Activated CD4-positive, alpha-beta memory T cell treated with anti-CD3 and anti-CD28 coated beads, Interleukin-2, amount 10 ng/mL, durations not matched to agents 7 days and 5 days (primary cell): ENCODE measurements around the gene AP1M1. TPM values are rescaled to one million over a fixed set of nuclear protein-coding genes. Genes with fewer than 3 reads are reported as not detected.
"Not testable (repeated sequence)": the region's sequence is repeated elsewhere in the genome, so short reads cannot be mapped to it uniquely, and the experiment has no call there.

ENCODE experiments used
- CTCF ChIA-PET: fragments of 350-600 bp; sonication (Branson Sonifier 250); formaldehyde crosslinking; loops from one replicate; lab custom pipeline; 2021; ENCODE audit warnings: antibody characterized with exemption, inconsistent platforms; lab: Charles Lee
- POLR2A ChIA-PET: fragments of 350-600 bp; sonication (Branson Sonifier 250); formaldehyde crosslinking; loops from one replicate; lab custom pipeline; 2021; ENCODE audit warnings: antibody characterized with exemption; lab: Charles Lee
- DNase-seq: peaks from one replicate; pipeline ENCODE4 v3.0.0-alpha.2; 2020
- H3K27ac Mint-ChIP-seq: one replicate; pipeline ENCODE4 v1.8.0; 2021; ENCODE audit warnings: mild to moderate bottlenecking, mixed read lengths
- H3K27me3 Mint-ChIP-seq: one replicate; pipeline ENCODE4 v1.8.0; 2021; ENCODE audit warnings: mixed read lengths
- H3K36me3 Mint-ChIP-seq: one replicate; pipeline ENCODE4 v1.8.0; 2021; ENCODE audit warnings: low read depth, mixed read lengths
- H3K4me1 Mint-ChIP-seq: one replicate; pipeline ENCODE4 v1.8.0; 2021; ENCODE audit warnings: mixed read lengths
- H3K4me3 Mint-ChIP-seq: one replicate; pipeline ENCODE4 v1.8.0; 2021; ENCODE audit warnings: mild to moderate bottlenecking, mixed read lengths
- H3K9me3 Mint-ChIP-seq: one replicate; pipeline ENCODE4 v1.8.0; 2021; ENCODE audit warnings: mixed read lengths
- total RNA-seq, 2 experiments: library from RNA; stranded (reverse); gene quantifications; one replicate each; pipeline ENCODE4 v1.2.3, GENCODE V29; 2021

The AP1M1 gene
- total RNA-seq, 2 experiments from 2014 or later, result 131 to 151 TPM

DNA sequence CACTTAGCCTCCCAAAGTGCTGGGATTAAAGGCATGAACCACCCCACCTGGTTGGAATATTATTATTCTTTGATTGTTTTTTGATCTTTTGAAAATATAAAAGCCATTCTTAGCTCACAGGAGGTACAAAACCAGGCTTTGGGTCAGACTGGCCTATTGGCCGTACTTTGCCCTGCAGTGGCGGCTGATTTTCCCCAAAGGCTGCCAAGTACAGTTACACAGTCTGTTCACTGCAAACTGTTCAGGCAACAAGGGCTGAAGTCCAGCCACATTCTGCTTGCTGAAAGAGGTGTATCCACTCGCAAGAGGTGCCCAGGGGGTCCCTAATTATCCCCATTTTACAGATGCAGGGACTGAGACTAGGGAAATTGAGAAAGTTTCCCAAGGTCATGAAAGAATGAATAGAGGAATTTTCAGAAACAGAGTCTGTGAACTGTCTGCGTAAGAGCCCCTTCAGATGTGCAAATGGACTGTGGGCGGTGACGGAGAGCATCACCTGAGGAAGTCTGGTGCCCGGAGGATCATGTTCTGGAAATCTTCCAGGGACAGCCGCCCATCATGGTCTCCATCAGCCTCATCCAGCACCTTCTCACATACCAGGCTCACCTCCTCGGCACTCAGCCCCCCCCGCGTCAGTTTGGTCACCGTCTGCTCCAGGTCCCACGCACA is 33.4 kb upstream of the AP1M1 start:
- H3K36me3 Mint-ChIP-seq, result no peaks in the 10 kb centered on the region
- H3K27me3 Mint-ChIP-seq, result no peaks in the 10 kb centered on the region
- ChIA-PET POLR2A (interaction anchor here (0.9 kb wide), 1 partner anchor 15 kb away, joined by 3 read pairs; no protein-coding TSS in a partner anchor), CTCF (interaction anchor here (1.0 to 1.2 kb wide), 2 partner anchors 21 to 102 kb away, joined by 3 read pairs; partner anchors contain the start of gene FAM32A)
- H3K4me1 Mint-ChIP-seq, result peaks cover 34% of the 10 kb centered on the region
- no peak for DNase-seq
- no peak overlapping the region for H3K27ac Mint-ChIP-seq
- H3K9me3 Mint-ChIP-seq, result peaks cover 2% of the 10 kb centered on the region
- no peak overlapping the region for H3K4me3 Mint-ChIP-seq

DNA sequence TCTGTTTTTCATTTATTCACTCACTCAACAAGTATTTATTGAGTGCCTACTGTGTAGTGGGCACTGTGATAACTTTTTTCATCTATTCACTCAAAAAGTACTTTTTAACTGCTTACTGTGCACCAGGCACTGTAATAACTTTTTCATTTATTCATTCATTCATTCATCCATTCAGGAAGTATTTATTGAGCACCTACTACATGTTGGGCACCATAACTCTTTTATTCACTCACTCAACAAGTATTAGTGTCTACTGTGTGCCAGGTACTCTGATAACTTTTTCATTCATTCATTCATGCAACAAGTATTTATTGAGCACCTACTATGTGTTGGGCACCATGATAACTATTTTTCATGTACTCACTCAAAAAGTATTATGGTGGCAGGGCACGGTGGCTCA is 31.3 kb upstream of the AP1M1 start:
- DNase-seq, result no peak
- no peaks in the 10 kb centered on the region for H3K27me3 Mint-ChIP-seq
- CTCF ChIA-PET, result no interaction called here

DNA sequence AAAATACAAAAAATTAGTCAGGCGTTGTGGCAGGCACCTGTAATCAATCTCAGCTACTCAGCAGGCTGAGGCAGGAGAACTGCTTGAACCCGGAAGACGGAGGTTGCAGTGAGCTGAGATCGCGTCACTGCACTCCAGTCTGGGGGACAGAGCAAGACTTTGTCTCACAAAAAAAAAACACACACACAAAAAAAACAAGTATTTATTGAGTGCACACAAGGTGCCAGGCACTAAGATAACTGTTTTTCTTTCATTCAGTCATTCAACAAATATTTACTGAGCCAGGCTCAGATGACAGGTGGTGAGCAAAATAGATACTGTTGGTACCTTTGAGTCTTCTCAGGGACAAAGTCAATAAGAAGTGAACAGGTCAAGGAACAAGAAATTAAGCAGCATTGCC is 30.7 kb upstream of the AP1M1 start:
- H3K9me3 Mint-ChIP-seq, result peaks cover 2% of the 10 kb centered on the region
- H3K4me1 Mint-ChIP-seq, result peaks cover 15% of the 10 kb centered on the region
- ChIA-PET POLR2A (interaction anchor here (2.2 kb wide), 1 partner anchor 11 kb away, joined by 9 read pairs; no protein-coding TSS in a partner anchor), CTCF (interaction anchor here (1.0 kb wide), 1 partner anchor 18 kb away, joined by 3 read pairs; the partner anchor contains the start of gene FAM32A)
- no peaks in the 10 kb centered on the region for H3K27me3 Mint-ChIP-seq
- H3K27ac Mint-ChIP-seq, result no peak overlapping the region
- H3K4me3 Mint-ChIP-seq, result no peak overlapping the region
- H3K36me3 Mint-ChIP-seq, result no peaks in the 10 kb centered on the region
- no peak for DNase-seq

More for the DNA sequence above, 31.3 kb upstream of the AP1M1 start:
- H3K4me1 Mint-ChIP-seq, result peaks cover 20% of the 10 kb centered on the region
- H3K27ac Mint-ChIP-seq, result no peak overlapping the region
- POLR2A ChIA-PET, result no interaction called here
- no peak overlapping the region for H3K4me3 Mint-ChIP-seq
- H3K36me3 Mint-ChIP-seq, result no peaks in the 10 kb centered on the region
- peaks cover 2% of the 10 kb centered on the region for H3K9me3 Mint-ChIP-seq

DNA sequence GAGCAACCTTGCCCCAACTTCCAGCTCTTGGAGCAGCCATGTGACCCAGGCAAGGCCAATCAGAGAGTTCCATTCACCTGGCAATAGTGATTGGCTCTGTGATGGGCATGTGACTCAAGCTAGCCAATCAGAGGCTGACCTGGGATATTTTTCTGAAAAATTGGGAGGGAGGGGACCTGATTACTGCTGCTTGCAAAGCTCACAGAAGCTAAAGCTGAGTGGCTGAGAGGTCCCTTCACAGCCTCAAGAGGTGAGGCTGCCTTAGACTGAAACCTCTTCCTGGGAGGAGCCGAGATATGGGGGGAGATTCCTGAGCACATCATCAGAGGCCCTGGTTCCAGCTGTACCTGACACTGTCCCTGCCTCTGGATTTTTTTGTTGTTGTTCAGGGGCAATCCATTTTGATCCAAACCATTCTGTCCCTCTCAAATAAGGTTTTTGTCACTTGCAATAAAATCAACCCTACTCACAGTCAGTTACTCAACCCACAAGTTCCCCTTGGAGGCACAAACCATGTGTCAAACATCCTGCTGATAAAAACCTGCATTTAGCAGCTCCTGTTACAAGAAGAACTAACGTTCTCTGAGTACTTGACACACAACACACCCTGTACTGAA is 29.1 kb upstream of the AP1M1 start:
- Mint-ChIP-seq H3K9me3 (peaks cover 2% of the 10 kb centered on the region), H3K4me1 (peaks cover 20% of the 10 kb centered on the region), H3K36me3 (no peaks in the 10 kb centered on the region), H3K27me3 (no peaks in the 10 kb centered on the region), H3K4me3 (no peak overlapping the region), H3K27ac (peak overlapping the region; percentile 58)
- no peak for DNase-seq
- POLR2A ChIA-PET, result interaction anchor here (0.7 to 2.6 kb wide), 4 partner anchors 12 to 124 kb away, joined by 3 to 9 read pairs (median 6); partner anchors contain the start of gene HSH2D
- CTCF ChIA-PET, result interaction anchor here (0.6 to 2.2 kb wide), 3 partner anchors 24 to 127 kb away, joined by 3 to 11 read pairs (median 8); partner anchors contain the start of gene HSH2D

DNA sequence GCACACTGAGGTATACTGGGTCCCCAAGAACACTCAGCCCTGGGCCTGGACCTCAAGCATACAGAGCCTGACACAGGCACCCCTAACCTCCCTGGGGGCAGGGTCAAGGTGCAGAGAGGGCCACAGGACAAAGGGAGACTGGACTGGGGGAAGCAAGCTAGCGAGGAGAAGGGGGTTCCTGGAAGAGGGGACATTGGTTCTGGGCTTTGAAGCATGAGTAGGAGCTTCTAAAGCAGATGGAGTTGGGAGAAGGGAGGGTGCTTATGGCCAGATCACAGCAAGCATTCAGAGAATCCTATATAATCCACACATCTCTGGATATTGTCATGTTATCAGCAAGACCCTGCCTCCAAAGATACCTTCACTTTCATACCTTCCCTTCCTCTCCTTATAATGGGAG is 27.6 kb upstream of the AP1M1 start:
- Mint-ChIP-seq H3K9me3 (peaks cover 2% of the 10 kb centered on the region), H3K27ac (no peak overlapping the region), H3K4me3 (no peak overlapping the region), H3K36me3 (no peaks in the 10 kb centered on the region), H3K27me3 (no peaks in the 10 kb centered on the region), H3K4me1 (peaks cover 20% of the 10 kb centered on the region)
- DNase-seq, result no peak
- ChIA-PET CTCF (interaction anchor here (0.6 to 2.2 kb wide), 3 partner anchors 12 to 1597 kb away, joined by 3 to 11 read pairs (median 3); partner anchors contain the start of gene HSH2D), POLR2A (interaction anchor here (0.6 to 2.6 kb wide), 3 partner anchors 12 to 26 kb away, joined by 3 to 8 read pairs (median 3); partner anchors contain the start of genes FAM32A and HSH2D)

DNA sequence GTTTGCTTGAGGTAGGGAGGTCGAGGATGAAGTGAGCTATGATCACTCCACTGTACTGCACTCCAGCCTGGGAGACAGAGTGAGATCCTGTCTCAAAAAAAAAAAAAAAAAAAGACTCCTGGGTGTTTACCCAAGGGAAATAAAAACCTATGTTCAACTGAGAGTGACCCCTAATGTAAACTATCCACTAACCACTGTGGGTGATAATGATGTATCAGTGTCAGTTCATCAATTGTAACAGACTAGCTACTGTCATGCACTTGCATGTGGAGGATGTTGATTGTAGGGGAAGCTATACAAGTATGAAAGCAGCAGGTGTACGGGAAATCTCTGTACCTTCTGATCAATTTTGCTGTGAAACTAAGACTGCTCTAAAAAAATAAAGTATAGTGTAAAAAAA is 21.8 kb upstream of the AP1M1 start:
- Mint-ChIP-seq H3K36me3 (no peaks in the 10 kb centered on the region), H3K9me3 (no peaks in the 10 kb centered on the region), H3K4me1 (peaks cover 5% of the 10 kb centered on the region), H3K4me3 (no peak overlapping the region), H3K27me3 (peaks cover 5% of the 10 kb centered on the region), H3K27ac (no peak overlapping the region)
- DNase-seq, result no peak
- POLR2A ChIA-PET, result no interaction called here
- CTCF ChIA-PET, result interaction anchor here (1.7 kb wide), 1 partner anchor 9 kb away, joined by 5 read pairs; the partner anchor contains the start of gene FAM32A

DNA sequence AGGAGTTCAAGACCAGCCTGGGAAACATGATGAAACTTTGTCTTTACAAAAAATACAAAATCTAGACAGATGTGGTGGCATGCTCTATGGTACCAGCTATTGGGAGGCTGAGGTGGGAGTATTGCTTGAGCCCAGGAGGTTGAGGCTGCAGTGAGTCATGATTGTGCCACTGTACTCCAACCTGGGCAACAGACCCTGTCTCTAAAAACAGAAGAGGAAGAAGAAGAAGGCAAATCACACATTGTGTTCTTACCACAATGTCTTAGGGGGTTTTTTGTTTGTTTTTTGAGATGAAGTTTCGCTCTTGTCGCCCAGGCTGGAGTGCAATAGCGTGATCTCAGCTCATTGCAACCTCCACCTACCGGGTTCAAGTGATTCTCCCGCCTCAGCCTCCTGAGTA is 18.8 kb upstream of the AP1M1 start:
- H3K36me3 Mint-ChIP-seq, H3K27ac Mint-ChIP-seq, H3K27me3 Mint-ChIP-seq, H3K9me3 Mint-ChIP-seq, DNase-seq, H3K4me3 Mint-ChIP-seq, H3K4me1 Mint-ChIP-seq: not testable (repeated sequence)
- ChIA-PET CTCF (interaction anchor here (1.5 to 1.8 kb wide), 2 partner anchors 35 to 138 kb away, joined by 4 read pairs; partner anchors contain the start of gene HSH2D), POLR2A (interaction anchor here (1.0 kb wide), 1 partner anchor 15 kb away, joined by 3 read pairs; no protein-coding TSS in a partner anchor)

DNA sequence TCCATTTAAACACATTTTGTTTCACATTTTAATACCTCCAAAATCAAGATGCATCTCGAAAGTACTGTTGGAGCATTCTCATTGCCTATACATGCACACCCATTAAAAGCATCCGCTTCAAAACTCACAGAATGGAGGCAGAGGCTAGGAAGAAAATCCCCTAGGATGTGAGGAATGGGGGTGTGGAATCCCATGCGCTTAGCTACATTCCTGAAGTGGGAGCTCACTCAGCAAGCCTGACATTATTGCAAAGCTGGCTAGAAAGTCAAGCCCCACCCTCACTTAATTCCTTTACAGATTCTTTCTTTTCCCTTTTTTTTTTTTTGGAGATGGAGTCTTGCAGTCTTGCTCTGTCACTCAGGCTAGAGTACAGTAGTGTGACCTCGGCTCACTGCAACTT is 17.1 kb upstream of the AP1M1 start:
- POLR2A ChIA-PET, result no interaction called here
- Mint-ChIP-seq H3K27ac (no peak overlapping the region), H3K9me3 (no peaks in the 10 kb centered on the region), H3K4me3 (no peak overlapping the region), H3K27me3 (peaks cover 5% of the 10 kb centered on the region), H3K4me1 (peaks cover 16% of the 10 kb centered on the region), H3K36me3 (peaks cover 5% of the 10 kb centered on the region)
- DNase-seq, result no peak
- CTCF ChIA-PET, result interaction anchor here (0.7 to 1.5 kb wide), 2 partner anchors 69 to 138 kb away, joined by 3 to 8 read pairs; no protein-coding TSS in a partner anchor

DNA sequence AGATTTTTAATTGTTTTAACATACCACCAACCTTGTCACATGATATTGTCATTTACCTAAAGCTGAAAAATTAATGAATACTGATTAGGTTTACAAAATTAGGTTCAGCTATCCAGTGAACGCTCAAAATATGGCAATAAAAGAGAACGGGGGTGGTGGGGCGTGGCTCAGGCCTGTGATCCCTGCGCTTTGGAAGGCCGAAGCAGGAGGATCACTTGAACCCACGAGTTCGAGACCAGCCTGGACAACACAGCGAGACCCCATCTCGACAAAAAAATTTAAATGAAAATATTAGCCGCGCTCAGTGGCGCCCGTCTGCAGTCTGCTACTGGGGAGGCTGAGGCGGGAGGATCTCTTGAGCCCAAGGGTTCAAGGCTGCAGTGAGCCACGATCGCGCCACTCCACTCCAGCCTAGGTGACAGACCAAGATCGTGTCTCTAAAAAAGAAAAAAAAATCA is 13.0 kb upstream of the AP1M1 start:
- DNase-seq, result no peak
- peak overlapping the region; percentile 89 for H3K27ac Mint-ChIP-seq
- H3K36me3 Mint-ChIP-seq, result peaks cover 25% of the 10 kb centered on the region
- H3K27me3 Mint-ChIP-seq, result peaks cover 3% of the 10 kb centered on the region
- H3K9me3 Mint-ChIP-seq, result no peaks in the 10 kb centered on the region
- peaks cover 37% of the 10 kb centered on the region for H3K4me1 Mint-ChIP-seq
- H3K4me3 Mint-ChIP-seq, result peak overlapping the region; percentile 97
- ChIA-PET POLR2A (interaction anchor here (0.8 to 3.0 kb wide), 24 partner anchors 9 to 807 kb away, joined by 3 to 29 read pairs (median 6); partner anchors contain the start of genes AP1M1, HSH2D, KLF2 and RAB8A), CTCF (interaction anchor here (0.6 to 3.5 kb wide), 26 partner anchors 8 to 1093 kb away, joined by 3 to 31 read pairs (median 5); partner anchors contain the start of genes AP1M1, HSH2D and RAB8A)

DNA sequence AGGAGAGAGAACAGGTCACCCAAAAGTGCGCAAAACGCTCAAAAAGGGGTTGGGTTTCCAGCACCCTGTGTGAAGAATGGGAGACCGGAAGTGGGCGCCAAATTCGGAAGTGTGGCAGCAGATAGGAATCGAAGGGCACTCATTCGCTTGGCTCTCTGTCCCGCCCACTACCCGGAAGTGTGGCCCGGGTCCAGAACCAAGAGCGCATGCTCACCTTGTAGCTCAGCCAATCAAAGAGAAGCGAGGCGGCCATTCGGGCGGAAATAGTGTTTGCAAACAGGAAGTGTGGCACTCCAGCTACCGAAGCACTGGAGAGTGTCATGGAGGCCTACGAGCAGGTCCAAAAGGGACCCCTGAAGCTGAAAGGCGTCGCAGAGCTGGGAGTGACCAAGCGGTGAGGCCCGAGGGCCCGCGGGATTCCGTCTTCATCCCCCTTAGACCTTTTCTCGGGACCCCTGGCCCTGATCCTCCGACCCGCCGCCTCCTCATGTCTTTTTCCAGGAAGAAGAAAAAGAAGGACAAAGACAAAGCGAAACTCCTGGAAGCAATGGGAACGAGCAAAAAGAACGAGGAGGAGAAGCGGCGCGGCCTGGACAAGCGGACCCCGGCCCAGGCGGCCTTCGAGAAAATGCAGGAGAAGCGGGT is 12.5 kb upstream of the AP1M1 start, which contains the start of gene FAM32A:
FAM32A (plus strand) TSS at position 288 of the 645 bp plus-strand sequence; CDS start at position 321, 33 bp downstream.
- H3K27ac Mint-ChIP-seq, result peak within 1 kb of the TSS; percentile 89
- peak within 1 kb of the TSS; percentile 97 for H3K4me3 Mint-ChIP-seq
- H3K4me1 Mint-ChIP-seq, result peaks cover 37% of the 10 kb centered on the region
- H3K36me3 Mint-ChIP-seq, result peaks cover 31% of the 10 kb centered on the region
- peaks cover 2% of the 10 kb centered on the region for H3K27me3 Mint-ChIP-seq
- ChIA-PET CTCF (interaction anchor here (0.6 to 3.5 kb wide), 29 partner anchors 9 to 1093 kb away, joined by 3 to 31 read pairs (median 5); partner anchors contain the start of genes AP1M1, HSH2D and RAB8A), POLR2A (interaction anchor here (0.8 to 3.0 kb wide), 31 partner anchors 9 to 807 kb away, joined by 3 to 29 read pairs (median 5); partner anchors contain the start of genes AP1M1, HSH2D, KLF2 and RAB8A)
- peak; percentile 100 for DNase-seq
- no peaks in the 10 kb centered on the region for H3K9me3 Mint-ChIP-seq

DNA sequence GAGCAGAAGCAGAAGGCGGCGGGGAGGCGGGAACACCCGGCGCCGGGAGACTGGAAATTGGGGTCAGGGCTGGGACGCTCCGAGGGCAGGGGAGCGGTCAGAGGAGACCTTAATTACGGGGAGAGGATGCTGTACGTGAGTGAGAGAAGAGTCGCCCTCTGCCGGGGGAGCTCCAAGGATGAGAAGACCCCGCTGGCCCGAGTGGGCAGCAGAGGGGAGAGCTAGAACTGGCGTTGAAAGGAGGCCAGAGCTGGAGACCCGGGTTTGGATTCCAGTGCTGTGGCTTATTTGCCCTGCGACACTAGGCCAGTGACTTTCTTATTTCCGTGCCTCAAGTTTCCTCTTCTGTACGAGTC is 12.0 kb upstream of the AP1M1 start:
- H3K27me3 Mint-ChIP-seq, result no peaks in the 10 kb centered on the region

More for the DNA sequence above, 12.0 kb upstream of the AP1M1 start:
- Mint-ChIP-seq H3K4me1 (peaks cover 37% of the 10 kb centered on the region), H3K36me3 (peaks cover 36% of the 10 kb centered on the region), H3K4me3 (peak overlapping the region; percentile 97), H3K27ac (peak overlapping the region; percentile 89), H3K9me3 (no peaks in the 10 kb centered on the region)
- CTCF ChIA-PET, result interaction anchor here (0.6 to 3.5 kb wide), 25 partner anchors 9 to 1094 kb away, joined by 3 to 31 read pairs (median 5); partner anchors contain the start of genes AP1M1, HSH2D and RAB8A
- peak; percentile 57 for DNase-seq
- POLR2A ChIA-PET, result interaction anchor here (0.9 to 3.0 kb wide), 30 partner anchors 8 to 808 kb away, joined by 3 to 29 read pairs (median 5); partner anchors contain the start of genes AP1M1, HSH2D, KLF2 and RAB8A
